Astrocyte of the spinal cord (primary cell): ENCODE measurements around the gene AOPEP.
A peak's percentile ranks its signal among the peaks of the same experiment; 100 is the strongest.

Source experiments
- DNase-seq: peaks from one replicate; pipeline ENCODE4 v3.0.0; 2011; ENCODE audit warnings: low read depth, low spot score
- H3K4me3 ChIP-seq: 2 replicates; pipeline ENCODE4 v1.5.1; 2011; ENCODE audit warnings: low read depth, mild to moderate bottlenecking, low read length, moderate library complexity
- in situ Hi-C: cut with HindIII; loops from 2 replicates; pipeline ENCODE4 v1.10.0; 2017; ENCODE audit warnings: low sequenced_read_pairs
- TF ChIP-seq, protein P1 (sequence below): IDR thresholded peaks from 2 replicates; pipeline ENCODE4 v1.5.1; 2012; ENCODE audit warnings: low read depth, mild to moderate bottlenecking, low read length, inconsistent platforms

AOPEP gene

DNA sequence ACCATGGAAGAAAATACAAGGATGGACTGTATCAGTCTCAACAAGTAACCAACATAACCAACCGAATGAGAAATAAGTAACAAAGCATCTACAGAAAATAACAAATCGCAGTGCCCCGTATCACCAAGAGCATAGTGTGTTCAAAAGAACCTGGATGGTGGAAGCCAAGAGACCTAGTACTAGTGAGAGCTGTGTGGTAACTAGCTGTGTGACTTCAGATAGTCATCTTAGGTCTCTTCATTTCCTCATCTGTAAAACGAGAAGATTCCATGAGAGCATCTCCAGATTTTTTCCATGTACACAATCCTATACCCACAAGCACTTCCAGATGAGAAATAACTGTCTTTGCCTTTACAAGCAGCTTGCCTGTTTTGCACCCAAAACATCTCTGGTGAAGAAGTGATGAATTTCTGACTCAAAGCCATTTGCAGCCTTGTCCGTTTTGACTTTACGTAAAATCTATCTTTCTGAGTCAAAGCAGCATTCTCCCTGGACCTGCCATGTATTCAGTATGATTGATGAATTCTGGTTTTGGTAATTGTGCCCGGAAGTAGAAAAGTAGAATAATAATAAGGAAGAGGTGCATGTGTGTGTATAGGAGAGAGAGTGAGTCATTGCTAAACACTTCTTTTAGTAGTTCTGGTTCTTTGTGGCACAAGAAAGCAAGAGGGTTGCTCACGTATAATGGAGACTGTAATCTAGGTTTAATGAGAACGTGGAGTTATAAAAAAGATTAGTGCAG is 41.0 kb downstream of the AOPEP start:
- in situ Hi-C loops: no loop called here
- DNase-seq: peak; percentile 61
- TF ChIP-seq, protein P1, sequence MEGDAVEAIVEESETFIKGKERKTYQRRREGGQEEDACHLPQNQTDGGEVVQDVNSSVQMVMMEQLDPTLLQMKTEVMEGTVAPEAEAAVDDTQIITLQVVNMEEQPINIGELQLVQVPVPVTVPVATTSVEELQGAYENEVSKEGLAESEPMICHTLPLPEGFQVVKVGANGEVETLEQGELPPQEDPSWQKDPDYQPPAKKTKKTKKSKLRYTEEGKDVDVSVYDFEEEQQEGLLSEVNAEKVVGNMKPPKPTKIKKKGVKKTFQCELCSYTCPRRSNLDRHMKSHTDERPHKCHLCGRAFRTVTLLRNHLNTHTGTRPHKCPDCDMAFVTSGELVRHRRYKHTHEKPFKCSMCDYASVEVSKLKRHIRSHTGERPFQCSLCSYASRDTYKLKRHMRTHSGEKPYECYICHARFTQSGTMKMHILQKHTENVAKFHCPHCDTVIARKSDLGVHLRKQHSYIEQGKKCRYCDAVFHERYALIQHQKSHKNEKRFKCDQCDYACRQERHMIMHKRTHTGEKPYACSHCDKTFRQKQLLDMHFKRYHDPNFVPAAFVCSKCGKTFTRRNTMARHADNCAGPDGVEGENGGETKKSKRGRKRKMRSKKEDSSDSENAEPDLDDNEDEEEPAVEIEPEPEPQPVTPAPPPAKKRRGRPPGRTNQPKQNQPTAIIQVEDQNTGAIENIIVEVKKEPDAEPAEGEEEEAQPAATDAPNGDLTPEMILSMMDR: no peak
- no peak overlapping the region for H3K4me3 ChIP-seq

DNA sequence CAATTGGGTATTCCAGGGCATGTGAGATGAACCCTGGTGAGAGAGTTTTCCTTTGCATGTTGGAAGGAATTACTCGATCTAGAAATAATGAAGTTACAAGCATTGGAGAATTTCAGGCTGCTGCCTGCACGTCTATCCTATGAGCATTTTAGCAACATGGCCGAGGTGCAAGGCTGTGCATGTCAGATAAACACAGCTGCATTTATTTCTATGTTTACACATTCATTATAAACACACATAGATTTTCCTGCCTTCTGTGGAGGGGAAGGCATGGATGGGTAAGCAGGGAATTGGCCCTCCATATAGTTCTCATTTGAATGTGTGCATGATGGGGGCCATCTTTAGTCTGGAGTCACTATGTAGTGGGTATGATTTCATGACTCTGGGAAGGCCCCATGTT is 42.3 kb downstream of the AOPEP start:
- in situ Hi-C loops: no loop called here
- no peak overlapping the region for H3K4me3 ChIP-seq
- TF ChIP-seq, protein P1: no peak
- DNase-seq: no peak

DNA sequence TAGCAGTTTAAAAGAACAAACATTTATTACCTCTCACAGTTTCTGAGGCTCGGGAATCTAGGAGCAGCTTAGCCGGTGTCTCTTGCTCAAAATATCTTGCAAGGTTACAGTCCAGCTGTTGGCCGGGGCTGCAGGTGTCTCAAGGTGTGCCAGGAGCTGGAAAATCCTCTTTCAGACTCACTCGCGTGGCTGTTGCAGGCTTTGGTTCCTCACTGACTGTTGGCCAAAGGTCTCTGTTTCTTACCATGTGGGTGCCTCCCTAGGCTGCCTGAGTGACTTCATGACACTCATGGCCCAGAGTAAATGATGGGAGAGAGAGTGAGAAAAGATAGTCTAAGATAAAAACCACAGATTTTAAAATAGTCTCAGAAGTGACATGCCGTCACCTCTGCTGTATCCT is 43.8 kb downstream of the AOPEP start:
- no peak overlapping the region for H3K4me3 ChIP-seq
- DNase-seq: no peak
- TF ChIP-seq, protein P1: no peak
- in situ Hi-C loops: no loop called here

DNA sequence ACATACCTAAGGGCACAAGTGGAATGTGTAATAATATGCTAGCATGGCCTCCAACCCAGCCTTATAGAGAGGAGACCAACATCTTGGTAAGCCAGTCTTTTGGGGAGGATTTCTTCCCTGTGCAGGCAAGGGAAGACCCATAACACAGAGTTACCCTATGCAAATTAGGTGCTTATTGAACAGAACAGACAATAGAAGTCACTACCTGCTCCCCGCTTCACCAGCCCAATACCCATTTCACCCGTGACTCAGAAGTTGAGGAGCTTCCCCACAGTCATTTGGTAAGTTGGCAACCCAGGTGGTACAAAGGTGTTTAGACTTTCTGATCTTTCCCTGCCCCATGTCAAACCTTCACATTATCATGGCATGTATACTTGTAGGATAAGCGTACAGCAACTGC is 44.6 kb downstream of the AOPEP start:
- no peak for DNase-seq

DNA sequence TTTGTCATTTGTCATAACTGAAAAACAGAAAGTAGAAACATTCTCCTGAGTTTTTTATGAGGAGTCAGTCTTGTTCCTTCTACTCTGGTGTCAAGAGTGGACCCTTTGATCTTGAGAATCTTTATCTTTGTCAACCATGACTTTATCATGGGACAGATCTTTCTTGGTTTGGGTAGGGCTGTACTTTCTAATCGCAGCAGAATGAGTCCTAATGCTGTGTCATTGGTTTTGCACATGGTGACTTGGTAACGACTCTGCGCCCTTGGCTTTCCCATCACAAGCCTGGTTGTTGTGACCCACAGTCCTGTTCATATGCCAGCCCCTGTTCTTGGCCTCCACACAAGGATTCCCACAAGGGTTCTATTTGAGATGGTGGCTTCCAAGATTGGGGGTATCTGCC is 45.6 kb downstream of the AOPEP start:
- no peak for DNase-seq
- TF ChIP-seq, protein P1: no peak
- in situ Hi-C loops: no loop called here
- no peak overlapping the region for H3K4me3 ChIP-seq

More for the DNA sequence above, 44.6 kb downstream of the AOPEP start:
- TF ChIP-seq, protein P1: no peak
- in situ Hi-C loops: no loop called here
- no peak overlapping the region for H3K4me3 ChIP-seq

DNA sequence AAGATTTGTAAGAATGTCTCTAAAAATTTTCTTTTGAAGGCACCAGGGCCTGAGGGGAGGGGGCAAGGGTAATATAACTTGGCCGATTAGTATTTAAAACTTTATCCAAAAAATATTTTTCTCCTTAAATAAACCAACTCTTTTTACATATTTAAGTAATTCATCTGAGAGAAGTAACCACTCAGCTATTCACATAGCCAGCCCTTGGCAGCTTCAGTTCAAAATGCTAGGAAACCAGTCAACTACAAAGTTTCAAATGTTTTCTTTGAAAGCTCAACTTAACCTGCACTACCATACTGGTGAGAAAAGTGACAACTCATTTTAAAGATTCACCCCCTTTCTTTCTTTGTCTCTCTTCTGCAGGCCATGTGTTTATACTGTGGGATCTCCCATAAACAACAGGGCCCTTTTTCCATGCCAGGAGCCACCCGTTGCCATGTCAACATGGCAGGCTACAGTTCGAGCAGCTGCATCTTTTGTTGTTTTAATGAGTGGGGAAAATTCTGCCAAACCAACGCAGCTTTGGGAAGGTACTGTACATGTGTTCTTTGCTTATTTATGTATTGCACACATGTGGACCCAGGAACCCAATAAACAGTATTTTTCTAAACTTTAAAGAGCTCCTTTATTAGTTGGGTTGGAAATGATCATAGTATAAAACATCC is 46.3 kb downstream of the AOPEP start:
- in situ Hi-C loops: no loop called here
- TF ChIP-seq, protein P1: no peak
- peak; percentile 80 for DNase-seq
- no peak overlapping the region for H3K4me3 ChIP-seq
